ENCODE data around the gene EVA1A.

The EVA1A gene

DNA sequence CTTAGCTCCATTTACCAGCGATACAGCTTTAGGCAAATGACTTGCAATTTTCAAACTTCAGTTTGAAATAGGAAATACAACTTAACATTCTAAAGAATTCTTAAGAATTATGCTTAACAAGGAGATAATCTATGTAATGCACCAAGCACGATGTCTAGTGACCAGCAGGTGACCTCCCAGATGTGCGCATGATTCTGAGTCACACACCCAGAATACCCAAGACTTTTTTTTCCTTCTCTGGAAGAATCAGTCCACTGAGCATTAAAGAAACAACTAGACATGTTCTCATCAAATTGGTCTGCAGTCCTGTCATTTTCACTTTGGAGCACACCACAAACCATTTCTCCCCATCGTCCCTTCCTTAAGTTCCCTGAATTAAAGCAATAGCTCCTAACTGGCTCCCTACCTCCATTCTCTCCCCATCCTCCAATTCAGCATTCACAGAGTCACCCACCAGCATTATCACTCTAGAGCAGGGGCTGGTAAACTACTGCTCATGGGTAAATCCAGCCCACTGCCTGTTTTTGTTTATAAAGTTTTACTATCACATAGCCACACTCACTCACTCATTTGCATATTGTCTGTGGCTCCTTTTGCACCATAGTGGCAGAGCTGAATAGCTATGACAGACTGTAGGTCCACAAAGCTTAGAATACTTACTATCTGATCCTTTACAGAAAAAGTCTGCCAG lies 13.2 kb downstream of the EVA1A start:
- in situ Hi-C loops (cut with MboI; ENCODE audit: low sequenced_read_pairs): no loop called here

DNA sequence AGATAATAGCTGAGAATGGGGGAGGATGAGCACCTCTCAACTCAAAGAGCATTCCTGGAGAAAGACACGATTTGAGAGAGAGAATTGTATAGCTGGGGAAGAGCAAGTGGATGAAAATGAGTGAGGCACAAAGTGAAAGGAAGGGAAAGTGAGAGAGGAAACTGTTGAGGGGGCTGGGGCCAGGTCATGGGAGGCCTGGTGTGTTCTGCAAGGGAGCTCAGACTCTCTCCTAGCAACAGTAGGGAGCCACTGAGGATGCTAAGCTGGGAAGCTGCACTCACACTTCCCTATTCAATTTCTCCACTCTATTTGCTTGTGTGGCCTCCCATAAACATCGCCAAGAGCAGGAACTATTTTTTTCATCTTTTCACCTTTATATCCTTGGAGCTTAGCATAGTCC lies 14.8 kb downstream of the EVA1A start:
- in situ Hi-C loops (cut with MboI; ENCODE audit: low sequenced_read_pairs): no loop called here

DNA sequence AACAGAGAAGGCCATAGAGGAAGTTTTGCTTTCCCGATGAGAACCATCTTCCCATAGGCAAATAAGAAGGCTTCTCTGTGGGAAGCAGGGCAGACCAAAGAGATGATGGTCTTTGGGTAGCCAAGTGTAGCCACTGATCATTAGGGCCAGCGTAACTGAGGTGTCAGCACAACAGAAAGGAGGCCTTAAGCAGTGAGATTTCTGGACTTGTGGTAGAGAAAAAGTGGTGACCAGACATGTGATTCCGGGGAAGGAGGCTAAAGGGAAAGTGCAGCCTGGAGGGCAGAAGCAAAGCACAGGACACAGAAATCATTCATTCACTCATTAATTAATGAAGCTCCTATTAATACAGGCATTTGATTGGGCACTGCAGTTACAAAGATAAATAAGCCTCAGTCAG lies 15.4 kb downstream of the EVA1A start:
- in situ Hi-C loops (cut with MboI; ENCODE audit: low sequenced_read_pairs): no loop called here

DNA sequence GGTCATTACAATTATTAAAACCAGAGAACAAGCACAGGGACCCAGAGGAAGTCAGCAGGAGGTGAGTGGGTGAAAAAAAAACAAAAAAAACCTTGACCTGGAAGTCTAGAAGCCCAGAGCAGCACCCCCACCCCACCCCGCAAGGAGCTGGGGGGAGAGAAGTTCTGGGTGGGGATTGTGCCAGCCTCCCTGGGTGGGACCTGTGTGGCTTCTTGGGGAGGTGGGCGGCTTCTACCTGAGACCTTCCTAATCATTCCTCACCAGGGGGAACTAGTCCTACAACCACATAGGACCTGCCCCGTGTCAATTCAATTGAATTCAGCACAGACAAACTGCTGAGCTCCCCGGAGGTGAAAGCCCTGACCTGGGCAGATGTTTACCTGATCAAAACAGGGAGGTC lies 17.3 kb downstream of the EVA1A start:
- in situ Hi-C loops (cut with MboI; ENCODE audit: low sequenced_read_pairs): no loop called here

DNA sequence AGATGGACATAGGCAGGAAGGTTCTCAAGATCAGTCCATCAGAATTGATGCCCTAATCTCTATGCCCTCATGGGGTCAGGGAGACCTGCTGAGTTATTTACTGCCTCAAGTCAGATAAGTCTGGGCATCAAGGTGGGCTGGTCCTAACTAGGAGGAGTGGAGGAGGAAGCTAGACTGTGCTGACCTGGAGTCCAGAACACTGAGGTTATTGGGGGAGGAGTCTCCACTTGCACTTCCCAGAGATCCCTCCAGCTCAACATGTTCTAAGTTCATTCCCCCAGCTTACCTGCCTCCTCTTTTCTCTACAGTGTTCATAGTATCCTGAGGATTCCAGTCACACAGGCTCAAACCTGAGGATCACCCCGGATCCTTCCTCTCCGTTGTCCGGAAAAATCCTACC lies 19.3 kb downstream of the EVA1A start:
- in situ Hi-C loops (cut with MboI; ENCODE audit: low sequenced_read_pairs): no loop called here

DNA sequence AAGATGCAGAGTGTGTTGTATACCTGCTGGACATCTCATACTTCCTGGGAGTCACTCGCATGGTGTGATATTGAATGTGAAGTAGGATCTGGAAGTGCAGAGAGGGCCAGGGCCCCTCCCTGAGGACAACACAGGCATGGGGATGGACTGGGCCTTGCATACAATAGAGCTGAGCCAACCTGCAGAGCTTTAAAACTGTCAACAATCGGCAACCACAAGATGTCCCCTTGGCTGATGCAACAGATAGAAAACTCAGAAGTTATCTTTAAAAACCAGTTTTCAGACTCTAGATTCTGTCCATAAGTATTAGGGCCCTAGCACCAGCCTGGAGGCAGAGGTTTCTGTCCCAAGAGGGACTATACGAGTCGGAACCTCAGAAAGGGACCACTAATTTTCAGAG lies 19.7 kb downstream of the EVA1A start:
- in situ Hi-C loops (cut with MboI; ENCODE audit: low sequenced_read_pairs): no loop called here

DNA sequence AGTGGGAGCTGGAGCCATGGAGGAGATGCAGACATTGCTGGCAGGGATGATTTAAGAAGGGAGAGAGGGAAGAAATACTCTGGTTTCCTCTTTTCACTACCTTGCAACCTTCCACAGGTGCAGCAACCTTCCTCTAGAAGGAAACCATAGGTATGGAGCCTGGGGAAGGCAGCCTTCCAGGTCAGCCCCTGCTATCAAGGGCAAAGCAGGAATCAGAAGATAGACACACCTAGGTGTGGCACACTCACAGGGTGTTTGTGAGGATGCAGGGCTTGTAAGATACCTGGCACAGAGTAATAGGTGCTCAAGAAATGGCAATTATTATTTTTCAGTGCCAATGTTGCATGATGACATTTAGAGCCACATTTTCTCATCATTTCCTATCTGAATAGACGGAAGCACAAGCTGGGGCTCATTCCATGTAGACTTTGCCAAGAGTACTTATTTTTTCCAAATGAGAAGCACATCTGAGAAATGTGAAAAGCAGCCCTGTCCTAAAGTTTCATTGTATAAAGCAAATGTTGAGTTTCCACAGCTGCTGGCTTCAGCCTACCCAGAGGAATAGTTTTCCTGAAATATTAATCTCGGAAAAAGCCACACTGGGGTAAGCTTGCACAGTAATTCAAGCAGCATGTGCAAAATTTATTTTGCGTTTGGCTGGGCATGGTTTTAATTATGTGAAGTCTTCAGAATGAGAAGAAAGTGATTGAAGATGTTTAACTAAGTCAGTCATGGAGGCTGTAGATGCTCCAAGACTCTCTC lies 20.6 kb downstream of the EVA1A start:
- in situ Hi-C loops (cut with MboI; ENCODE audit: low sequenced_read_pairs): no loop called here

DNA sequence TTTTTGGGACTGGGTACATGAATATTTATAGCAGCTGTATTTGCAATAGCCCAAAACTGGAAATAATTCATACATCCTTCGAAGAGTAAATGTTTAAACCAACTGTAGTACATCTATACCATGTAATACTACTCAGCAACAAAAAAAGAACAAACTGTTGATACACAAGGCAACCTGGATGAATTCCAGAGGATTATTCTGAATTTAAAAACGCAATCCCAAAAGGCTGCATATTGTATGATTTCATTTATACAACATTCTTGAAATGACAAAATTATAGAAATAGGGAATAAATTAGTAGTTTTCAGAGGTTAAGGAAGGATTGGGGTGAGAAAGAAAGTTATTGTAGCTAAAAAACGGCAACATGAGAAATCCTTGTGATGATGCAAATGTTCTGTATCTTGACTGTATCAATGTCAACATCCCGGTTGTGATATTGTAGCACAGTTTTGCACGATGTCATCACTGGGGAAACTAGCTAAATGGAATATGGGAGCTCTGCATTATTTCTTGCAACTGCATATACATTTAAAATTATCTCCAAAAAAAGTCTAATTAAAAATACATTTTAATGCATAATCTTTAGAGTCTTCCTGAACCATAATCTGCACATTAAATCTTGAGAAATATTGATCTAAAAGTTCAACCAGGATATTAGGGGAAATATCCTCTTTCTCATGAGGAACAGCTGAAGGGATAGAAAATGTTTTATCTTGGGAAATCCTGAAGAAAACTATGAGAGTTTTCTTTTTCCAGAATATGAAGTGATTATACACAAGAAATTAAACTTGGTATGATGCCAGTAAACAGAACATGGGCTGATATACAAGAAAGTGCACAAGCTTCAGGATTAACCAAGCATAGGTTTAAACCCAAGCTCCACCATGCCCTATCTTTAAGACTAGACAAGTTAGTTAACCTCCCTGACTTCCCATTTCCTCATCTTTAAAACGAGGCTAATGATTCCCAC lies 21.9 kb downstream of the EVA1A start:
- in situ Hi-C loops (cut with MboI; ENCODE audit: low sequenced_read_pairs): no loop called here

DNA sequence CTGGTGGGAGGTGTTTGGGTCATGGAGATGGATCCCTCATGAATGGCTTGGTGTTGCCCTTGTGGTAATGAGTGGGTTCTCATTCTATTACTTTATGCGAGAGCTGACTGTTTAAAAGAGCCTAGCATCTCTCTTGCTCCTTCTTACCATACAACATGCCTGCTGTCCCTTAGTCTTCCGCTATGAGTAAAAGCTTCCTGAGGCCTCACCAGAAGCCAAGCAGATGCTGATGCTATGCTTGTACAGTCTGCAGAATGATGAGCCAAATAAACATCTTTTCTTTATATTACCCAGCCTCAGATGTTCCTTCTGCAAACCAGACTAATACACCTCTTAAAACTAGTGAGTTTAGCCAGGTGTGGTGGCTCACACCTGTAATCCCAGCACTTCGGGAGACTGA lies 23.1 kb downstream of the EVA1A start:
- in situ Hi-C loops (cut with MboI; ENCODE audit: low sequenced_read_pairs): no loop called here

DNA sequence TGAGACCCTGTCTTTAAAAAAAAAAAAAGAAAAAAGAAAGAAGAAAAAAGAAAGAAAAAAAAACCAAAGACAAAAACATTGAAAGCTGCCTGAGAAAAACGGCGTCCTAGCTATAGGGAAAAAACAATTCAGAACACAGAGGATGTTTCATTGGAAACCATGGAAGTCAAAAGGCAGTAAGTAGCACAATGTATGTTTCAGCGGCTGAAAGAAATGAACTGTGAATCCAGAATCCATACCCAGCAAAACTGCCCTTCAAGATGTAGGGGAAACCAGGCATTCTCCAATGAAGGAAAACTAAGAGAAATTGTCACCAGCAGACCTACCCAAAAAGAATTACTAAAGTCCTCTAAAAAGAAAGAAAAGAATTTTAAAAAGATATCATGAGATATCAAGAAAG lies 27.6 kb downstream of the EVA1A start:
- in situ Hi-C loops (cut with MboI; ENCODE audit: low sequenced_read_pairs): no loop called here

DNA sequence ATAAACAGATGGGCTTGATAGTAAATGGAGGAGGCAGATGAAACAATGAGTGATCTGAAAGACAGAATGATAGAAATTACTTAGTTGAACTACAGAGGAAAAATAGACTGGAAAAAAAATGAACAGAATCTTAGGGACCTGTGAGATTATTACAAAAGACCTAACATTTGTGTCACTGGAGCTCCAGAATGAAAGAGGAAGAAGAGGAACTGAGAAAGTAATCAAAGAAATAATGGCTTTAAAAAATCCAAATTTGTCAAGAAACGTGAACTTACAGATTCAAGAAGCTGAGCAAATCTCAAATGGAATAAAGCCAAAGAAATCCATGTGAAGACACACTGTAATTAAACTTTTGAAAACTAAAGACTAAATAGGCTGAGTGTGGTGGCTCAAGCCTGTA lies 28.3 kb downstream of the EVA1A start:
- in situ Hi-C loops (cut with MboI; ENCODE audit: low sequenced_read_pairs): no loop called here

DNA sequence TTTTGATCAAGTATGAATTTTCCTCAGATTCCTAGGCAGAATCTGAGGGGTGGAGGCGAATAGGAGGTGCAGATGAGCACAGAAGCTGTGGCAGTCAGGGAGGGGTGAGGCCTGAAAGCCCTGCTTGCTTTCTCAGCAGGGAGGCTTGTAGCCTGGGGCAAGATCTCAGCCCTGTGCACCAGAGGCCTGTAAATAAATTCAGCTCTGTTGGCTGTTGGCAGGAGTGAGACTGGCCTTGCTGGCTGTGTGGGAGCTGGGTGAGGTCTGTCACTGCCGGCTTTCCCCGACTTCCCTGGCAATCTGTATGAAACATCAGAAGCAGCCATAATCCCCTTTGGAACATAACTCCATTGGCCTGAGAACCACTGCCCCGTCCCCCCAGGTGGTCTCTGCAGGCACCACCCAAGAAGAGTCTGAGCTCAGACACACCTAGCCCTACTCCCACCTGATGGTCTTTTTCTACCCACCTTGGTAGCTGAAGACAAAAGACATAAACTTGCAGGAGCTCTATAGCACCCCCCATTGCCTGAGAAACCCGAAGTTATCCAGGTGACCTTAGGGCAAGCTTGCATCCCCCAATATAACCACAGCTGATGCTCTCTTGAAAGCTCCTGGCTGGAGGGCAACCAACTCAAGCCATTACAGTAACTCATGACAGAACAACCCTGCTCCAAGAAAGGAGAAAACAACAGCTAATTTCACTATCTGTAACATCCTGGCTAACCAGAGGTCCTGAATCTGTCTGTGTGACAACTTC lies 32.3 kb downstream of the EVA1A start:
- in situ Hi-C loops (cut with MboI; ENCODE audit: low sequenced_read_pairs): no loop called here

DNA sequence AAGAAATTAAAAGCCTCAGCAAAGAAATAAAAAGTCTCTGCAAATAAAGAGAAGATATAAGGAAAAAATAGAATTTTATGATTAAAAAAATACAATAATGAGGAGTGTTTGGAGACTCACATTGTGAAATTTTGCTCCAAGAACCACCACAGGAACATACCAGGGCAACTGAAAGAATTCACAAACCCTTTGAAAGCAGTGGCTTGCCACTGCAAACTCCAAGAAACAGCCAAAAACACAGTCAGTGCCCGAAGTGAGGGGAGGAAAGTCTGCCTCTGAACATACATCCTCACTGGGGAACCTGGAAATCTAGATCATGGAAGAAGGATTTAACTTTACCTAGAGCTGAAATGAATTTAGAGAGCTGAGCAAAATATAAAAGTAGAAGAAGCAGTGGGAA lies 33.1 kb downstream of the EVA1A start:
- in situ Hi-C loops (cut with MboI; ENCODE audit: low sequenced_read_pairs): no loop called here

DNA sequence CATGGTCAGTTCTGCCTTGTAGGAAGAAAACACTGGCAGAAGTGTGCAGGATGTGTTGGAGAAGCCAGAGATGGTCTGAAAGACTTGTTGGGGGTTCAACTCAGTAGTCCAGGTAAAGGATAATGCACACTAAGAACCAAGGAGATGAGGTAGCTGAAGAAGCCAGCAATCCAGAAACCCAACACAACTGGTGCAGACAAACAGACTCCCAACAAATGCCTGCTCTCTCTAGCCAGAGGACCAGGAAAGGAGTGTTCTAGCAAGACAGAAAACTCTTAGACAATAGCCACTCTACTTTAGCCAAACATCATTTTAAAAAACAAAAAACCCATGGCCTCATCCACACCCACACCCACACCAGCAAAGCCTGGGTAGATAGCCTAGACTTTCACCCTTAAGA lies 33.9 kb downstream of the EVA1A start:
- in situ Hi-C loops (cut with MboI; ENCODE audit: low sequenced_read_pairs): no loop called here

DNA sequence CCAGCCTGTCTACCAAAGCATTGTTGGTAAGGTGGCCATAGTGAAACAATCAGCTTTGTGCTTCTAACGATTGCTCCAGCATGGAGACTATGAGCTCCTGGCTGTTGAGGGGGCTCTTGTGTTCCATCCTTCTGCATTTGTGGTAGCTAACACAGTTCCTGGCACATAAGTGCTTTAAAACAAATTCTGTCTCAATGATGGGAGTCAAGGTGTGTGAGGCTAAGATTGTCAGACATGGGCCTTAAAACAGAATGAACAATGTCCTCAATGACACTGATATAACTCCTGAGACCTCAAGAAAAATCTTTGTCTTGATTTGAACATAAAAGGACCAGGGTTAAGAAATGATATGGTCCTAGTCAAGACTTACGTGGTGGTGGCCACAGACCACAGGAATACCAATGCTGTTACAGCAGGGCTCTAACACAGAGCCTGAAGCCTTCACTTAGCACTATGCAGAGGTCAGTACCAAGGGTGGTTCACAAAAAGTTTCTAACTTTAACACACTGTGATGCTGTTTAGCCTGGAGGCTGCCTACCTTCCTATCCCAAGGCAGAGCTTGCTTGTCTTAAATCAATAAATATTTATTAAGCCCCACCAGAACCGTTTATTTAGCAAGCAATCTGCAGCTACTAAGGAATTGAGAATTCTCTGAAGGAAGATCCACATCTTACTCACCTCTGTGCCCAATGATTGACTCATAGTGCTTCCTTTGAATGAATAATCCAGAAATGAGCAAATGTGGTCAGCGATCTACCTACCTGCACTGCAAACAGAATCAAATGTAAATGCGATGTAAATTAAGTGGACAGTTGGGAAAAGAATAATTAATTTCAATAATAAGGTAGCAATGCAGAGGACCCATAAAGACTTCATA lies 35.1 kb downstream of the EVA1A start:
- in situ Hi-C loops (cut with MboI; ENCODE audit: low sequenced_read_pairs): no loop called here

DNA sequence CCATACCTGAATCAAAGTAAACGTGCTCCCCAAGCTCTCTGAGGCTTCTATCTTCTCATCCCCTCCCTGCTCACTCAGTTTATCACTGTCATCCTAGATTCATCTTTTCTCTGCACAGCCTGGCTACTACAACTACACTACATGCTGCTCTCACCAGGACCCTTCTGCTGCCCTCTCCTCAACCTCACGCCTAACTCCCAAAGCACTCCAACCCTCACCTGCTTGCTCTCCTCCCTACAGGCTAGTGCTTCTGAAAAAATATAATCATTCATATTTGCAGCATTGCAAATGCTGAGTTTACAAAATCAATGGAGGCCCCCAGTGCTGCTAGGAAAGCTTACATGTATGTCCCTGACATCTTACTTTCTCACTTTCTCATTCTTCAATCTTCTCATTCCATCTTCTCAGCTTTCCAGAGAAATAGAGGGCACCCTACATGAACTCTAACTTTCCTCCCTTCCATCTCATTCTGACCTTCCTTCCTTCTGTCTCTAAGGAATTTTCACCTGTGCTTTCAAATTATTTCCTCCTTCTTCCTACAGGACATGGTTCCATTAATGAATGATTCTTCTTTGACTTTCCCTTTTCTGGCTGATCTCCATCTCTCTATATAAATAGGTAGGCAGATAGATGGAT lies 36.3 kb downstream of the EVA1A start:
- in situ Hi-C loops (cut with MboI; ENCODE audit: low sequenced_read_pairs): no loop called here

DNA sequence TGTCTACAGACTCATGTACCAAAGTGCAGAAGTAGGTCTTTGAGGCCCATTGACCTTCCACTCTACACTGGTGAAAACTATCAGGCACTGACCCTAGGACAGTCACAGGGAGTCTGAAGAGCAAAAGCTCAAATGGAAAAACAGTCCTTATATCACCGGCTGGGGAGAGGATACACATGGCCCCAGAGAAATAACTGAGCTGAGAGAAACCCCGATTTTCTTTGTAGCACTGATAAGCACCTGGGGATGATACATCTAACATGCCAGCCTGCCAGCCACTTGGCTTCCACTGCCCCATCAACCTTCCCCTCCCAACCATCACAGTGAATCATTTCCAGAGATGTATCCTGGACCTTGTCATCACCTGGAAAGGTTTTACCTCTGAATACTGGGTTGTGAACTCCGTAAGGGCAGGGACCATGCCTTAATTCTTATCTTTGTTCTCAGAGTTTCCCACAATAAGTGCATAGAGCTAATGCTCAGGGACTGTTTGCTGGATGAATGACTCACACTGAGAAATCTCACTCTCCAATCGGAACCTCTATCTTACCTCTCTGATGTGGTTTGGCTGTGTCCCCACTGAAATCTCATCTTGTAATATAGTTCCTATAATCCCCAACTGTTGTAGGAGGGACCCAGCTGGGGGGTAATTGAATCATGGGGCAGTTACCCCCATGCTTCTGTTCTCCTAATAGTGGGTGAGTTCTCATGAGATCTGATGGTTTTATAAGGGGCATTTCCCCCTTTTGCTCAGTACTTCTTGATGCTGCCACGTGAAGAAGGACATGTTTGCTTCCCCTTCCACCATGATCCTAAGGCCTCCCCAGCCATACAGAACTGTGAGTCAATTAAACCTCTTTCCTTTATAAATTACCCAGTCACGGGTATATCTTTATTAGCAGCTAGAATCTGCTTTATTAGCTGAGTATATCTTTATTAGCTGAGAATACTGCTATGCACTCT lies 37.1 kb downstream of the EVA1A start:
- in situ Hi-C loops (cut with MboI; ENCODE audit: low sequenced_read_pairs): no loop called here

All from HL-60/S4 treated with retinoic acid at 250 ng/mL for 4 days and 3 days (cell line).